GM12872 (cell line): ENCODE measurements around the gene PARD3.

Experiments
- CTCF ChIP-seq: IDR thresholded peaks from 3 replicates; pipeline ENCODE4 v1.5.1; 2011; ENCODE audit warnings: low read depth, mild to moderate bottlenecking, low read length, moderate library complexity; ENCODE audit not compliant: insufficient read depth

Gene PARD3

GRCh38 chr10:34489411-34489810, 325.7 kb downstream of the PARD3 start:
- no peak for TF ChIP-seq CTCF

- TF ChIP-seq CTCF, result no peak
Observed at GRCh38 chr10:34488476-34489130, 326.5 kb downstream of the PARD3 start.

GRCh38 chr10:34486008-34486407, 329.1 kb downstream of the PARD3 start:
- no peak for TF ChIP-seq CTCF

- TF ChIP-seq CTCF, result no peak
Observed at GRCh38 chr10:34484164-34484563, 330.9 kb downstream of the PARD3 start.

- TF ChIP-seq CTCF, result no peak
Observed at GRCh38 chr10:34480345-34480744, 334.8 kb downstream of the PARD3 start.

GRCh38 chr10:34479520-34480179, 335.4 kb downstream of the PARD3 start:
- no peak for TF ChIP-seq CTCF

GRCh38 chr10:34477249-34477648, 337.8 kb downstream of the PARD3 start:
- no peak for TF ChIP-seq CTCF
